NCI-H748 (cell line): ENCODE results near the gene RB1.
"Not testable (repeated sequence)": the region's sequence is repeated elsewhere in the genome, so short reads cannot be mapped to it uniquely, and the experiment has no call there.

Experiments
- DNase-seq: peaks from one replicate; lab custom pipeline; 2025; ENCODE audit not compliant: unreplicated experiment; lab: John Stamatoyannopoulos, UW

RB1 gene

GRCh38 chr13:48448285-48448958, 144.9 kb downstream of the RB1 start:
- DNase-seq: no peak

GRCh38 chr13:48448959-48449614, 145.5 kb downstream of the RB1 start:
- no peak for DNase-seq

GRCh38 chr13:48449656-48450055, 146.1 kb downstream of the RB1 start:
- DNase-seq: no peak

- DNase-seq: not testable (repeated sequence)
These were observed 147.6 kb downstream of the RB1 start for GRCh38 chr13:48451196-48451595.

- no peak for DNase-seq
These were observed 153.0 kb downstream of the RB1 start for GRCh38 chr13:48456546-48456945.

GRCh38 chr13:48457578-48458242, 154.2 kb downstream of the RB1 start:
- DNase-seq: no peak

- no peak for DNase-seq
These were observed 171.7 kb downstream of the RB1 start for GRCh38 chr13:48475230-48475629.

- DNase-seq: no peak
These were observed 172.7 kb downstream of the RB1 start for GRCh38 chr13:48476215-48476614.

GRCh38 chr13:48476686-48477085, 173.1 kb downstream of the RB1 start:
- DNase-seq: no peak

- no peak for DNase-seq
These were observed 173.8 kb downstream of the RB1 start for GRCh38 chr13:48477191-48477855.

- no peak for DNase-seq
These were observed 174.8 kb downstream of the RB1 start for GRCh38 chr13:48478391-48478790.

GRCh38 chr13:48483575-48483974, 180.0 kb downstream of the RB1 start:
- no peak for DNase-seq

- DNase-seq: no peak
These were observed 181.9 kb downstream of the RB1 start for GRCh38 chr13:48485432-48485831.

GRCh38 chr13:48486362-48486761, 182.8 kb downstream of the RB1 start:
- DNase-seq: no peak

- DNase-seq: no peak
These were observed 183.3 kb downstream of the RB1 start for GRCh38 chr13:48486836-48487235.

- no peak for DNase-seq
These were observed 184.4 kb downstream of the RB1 start for GRCh38 chr13:48487968-48488367.

GRCh38 chr13:48488995-48489394, 185.4 kb downstream of the RB1 start:
- no peak for DNase-seq

- no peak for DNase-seq
These were observed 186.1 kb downstream of the RB1 start for GRCh38 chr13:48489666-48490065.

GRCh38 chr13:48490241-48490640, 186.7 kb downstream of the RB1 start:
- no peak for DNase-seq

GRCh38 chr13:48491423-48492095, 188.0 kb downstream of the RB1 start:
- DNase-seq: no peak

- no peak for DNase-seq
These were observed 188.5 kb downstream of the RB1 start for GRCh38 chr13:48492096-48492440.
